HepG2 (cell line): ENCODE measurements around the gene CA6. TPM values are rescaled to one million over a fixed set of nuclear protein-coding genes. Genes with fewer than 3 reads are reported as not detected.
A peak's percentile ranks its signal among the peaks of the same experiment; 100 is the strongest.

Source experiments
- ARID4A ChIP-seq: sonication (generic); formaldehyde crosslinking; IDR thresholded peaks from 2 replicates; pipeline ENCODE4 v1.5.0; 2020; ENCODE audit warnings: mild to moderate bottlenecking, missing genetic modification reagents, borderline replicate concordance
- ESRRA ChIP-seq: sonication (generic); formaldehyde crosslinking; IDR thresholded peaks from 2 replicates; pipeline ENCODE4 v1.5.1; 2020; ENCODE audit warnings: mild to moderate bottlenecking, low read depth, missing genetic modification reagents
- FOXK2 ChIP-seq: fragments of 450-650 bp; IDR thresholded peaks from 2 replicates; pipeline ENCODE4 v1.6.1; 2016
- GABPB1 ChIP-seq: IDR thresholded peaks from 2 replicates; pipeline ENCODE4 v1.6.1; 2016; ENCODE audit warnings: mild to moderate bottlenecking, missing genetic modification reagents, moderate library complexity, missing compliant biosample characterization
- MNT ChIP-seq: fragments of 450-650 bp; IDR thresholded peaks from 2 replicates; pipeline ENCODE4 v1.6.1; 2016
- PATZ1 ChIP-seq: sonication (generic); formaldehyde crosslinking; IDR thresholded peaks from 2 replicates; pipeline ENCODE4 v1.4.0; 2020; ENCODE audit warnings: missing genetic modification reagents
- REL ChIP-seq: sonication (generic); formaldehyde crosslinking; conservative IDR thresholded peaks from 2 replicates; pipeline ENCODE4 v1.8.0; 2022; ENCODE audit warnings: mild to moderate bottlenecking, missing genetic modification reagents, moderate library complexity
- SMC3 ChIP-seq: IDR thresholded peaks from 2 replicates; pipeline ENCODE4 v1.6.1; 2011; ENCODE audit warnings: low read length, improper control_type of control experiment
- SRY ChIP-seq: sonication (generic); formaldehyde crosslinking; IDR thresholded peaks from 2 replicates; pipeline ENCODE4 v1.8.0; 2022; ENCODE audit warnings: mild to moderate bottlenecking, missing genetic modification reagents
- ZBTB7A ChIP-seq: sonication (generic); formaldehyde crosslinking; IDR thresholded peaks from 2 replicates; pipeline ENCODE4 v1.8.0; 2022; ENCODE audit warnings: mild to moderate bottlenecking, missing genetic modification reagents
- ZNF383 ChIP-seq: sonication (generic); formaldehyde crosslinking; IDR thresholded peaks from 2 replicates; pipeline ENCODE4 v1.4.0; 2020; ENCODE audit warnings: missing genetic modification reagents, mild to moderate bottlenecking, borderline replicate concordance
- ZNF501 ChIP-seq: sonication (generic); formaldehyde crosslinking; IDR thresholded peaks from 2 replicates; pipeline ENCODE4 v1.5.1; 2020; ENCODE audit warnings: mild to moderate bottlenecking, moderate library complexity, missing genetic modification reagents
- ZNF709 ChIP-seq: sonication (generic); formaldehyde crosslinking; IDR thresholded peaks from 2 replicates; pipeline ENCODE4 v1.5.0; 2020; ENCODE audit warnings: mild to moderate bottlenecking, missing genetic modification reagents
- ZNF710 ChIP-seq: sonication (generic); formaldehyde crosslinking; IDR thresholded peaks from 2 replicates; pipeline ENCODE4 v1.5.0; 2020; ENCODE audit warnings: mild to moderate bottlenecking, missing genetic modification reagents, borderline replicate concordance
- ZNF784 ChIP-seq: sonication (generic); formaldehyde crosslinking; IDR thresholded peaks from 2 replicates; pipeline ENCODE4 v1.5.1; 2020; ENCODE audit warnings: missing genetic modification reagents, mild to moderate bottlenecking, borderline replicate concordance
- ZXDC ChIP-seq: sonication (generic); formaldehyde crosslinking; IDR thresholded peaks from 2 replicates; pipeline ENCODE4 v1.5.0; 2020; ENCODE audit warnings: mild to moderate bottlenecking, missing genetic modification reagents
- polyA plus RNA-seq, 8 experiments: library from polyadenylated mRNA; depleted of rRNA in 3 of 8; stranded (reverse) in 7 of 8; unstranded in 1 of 8; fragments of >200 nt; fragmentation: Illumina TruSeq in 4 of 8; extraction: Trizol in 4 of 8; gene quantifications; 2 replicates each; pipeline versions ENCODE4 v1.2.1 to v1.2.3, GENCODE V29; 2011 to 2016; ENCODE audit warnings: low read depth in 4 of 8, missing spikeins in 1 of 8, mixed read lengths in 1 of 8; ENCODE audit not compliant: insufficient read depth in 1 of 8
- total RNA-seq, 5 experiments: library from RNA; depleted of rRNA; stranded (reverse); fragments of >200 nt; fragmentation: Illumina TruSeq; extraction: Trizol; gene quantifications; 2 replicates each; pipeline ENCODE4 v1.2.3, GENCODE V29; 2016; ENCODE audit warnings: low read depth in 1 of 5

Gene CA6
- total and polyA plus RNA-seq, 2 of the 13 experiments (the other 11 are each of a cell fraction or from before 2014, with no cell fraction given) = not detected

- TF ChIP-seq PATZ1 (CRISPR knock-in tag) = peak; percentile 34; the same call in 1 of the 2 replicates
- TF ChIP-seq REL (CRISPR knock-in tag) = 0 out of 2 replicates have a peak, but pooled peaks have one; percentile 16
- TF ChIP-seq ZXDC = no peak
- TF ChIP-seq ZBTB7A (CRISPR knock-in tag) = peak; percentile 46; the same call in 1 of the 2 replicates
- 0 out of 2 replicates have a peak, but pooled peaks have one; percentile 32 for TF ChIP-seq ZNF709 (CRISPR knock-in tag)
- TF ChIP-seq ZNF710 (CRISPR knock-in tag) = no peak
- TF ChIP-seq ARID4A (CRISPR knock-in tag) = peak; percentile 49; the same call in 1 of the 2 replicates
- TF ChIP-seq MNT = peak; percentile 43
- no peak for TF ChIP-seq SMC3
- no peak for TF ChIP-seq FOXK2
- no peak for TF ChIP-seq GABPB1
- TF ChIP-seq ESRRA = 0 out of 2 replicates have a peak, but pooled peaks have one; percentile 34
- TF ChIP-seq ZNF383 (CRISPR knock-in tag) = no peak
- peak; percentile 67 for TF ChIP-seq ZNF501 (CRISPR knock-in tag)
- no peak for TF ChIP-seq ZNF784 (CRISPR knock-in tag)
- TF ChIP-seq SRY (CRISPR knock-in tag) = peak; percentile 79; the same call in 1 of the 2 replicates
Measured at GRCh38 chr1:8913457-8913856, 32.2 kb upstream of the CA6 start (continued).
